Lung (tissue), 12 donors: ENCODE results near the gene KRTAP1-3. TPM values are rescaled to one million over a fixed set of nuclear protein-coding genes. Genes with fewer than 3 reads are reported as not detected.
"Not testable (repeated sequence)": the region's sequence is repeated elsewhere in the genome, so short reads cannot be mapped to it uniquely, and the experiment has no call there.

Experiments used
- ATAC-seq: fragments of 200-7000 bp; cut with Tn5 transposase; one replicate; pipeline ENCODE4 v1.9.1; 2020; ENCODE audit warnings: moderate number of reproducible peaks; ENCODE audit not compliant: insufficient read depth, low FRiP score
- DNase-seq, 3 donors: peaks; one replicate each; pipeline ENCODE4 v3.0.0-alpha.2; 2013 to 2017
- H3K27ac ChIP-seq, 2 donors: one replicate each; pipeline ENCODE4 v1.5.1; 2013; ENCODE audit warnings: mild to moderate bottlenecking in 2 of 2, moderate library complexity in 2 of 2, control low read depth in 1 of 2, inconsistent platforms in 1 of 2, low read depth in 1 of 2, low read length in 1 of 2
- H3K27me3 ChIP-seq, 3 donors: one replicate each; pipeline ENCODE4 v1.5.1; 2013; ENCODE audit warnings: low read length in 2 of 3; ENCODE audit not compliant: control insufficient read depth in 3 of 3, insufficient read depth in 3 of 3
- H3K36me3 ChIP-seq, 4 donors: one replicate each; pipeline ENCODE4 v1.5.1; 2013; ENCODE audit warnings: low read length in 4 of 4, mild to moderate bottlenecking in 1 of 4, moderate library complexity in 1 of 4; ENCODE audit not compliant: control insufficient read depth in 4 of 4, insufficient read depth in 4 of 4
- H3K4me1 ChIP-seq, 5 donors: one replicate each; pipeline ENCODE4 v1.5.1; 2013; ENCODE audit warnings: low read length in 5 of 5, mild to moderate bottlenecking in 2 of 5, moderate library complexity in 1 of 5; ENCODE audit not compliant: control insufficient read depth in 5 of 5, insufficient read depth in 5 of 5
- H3K4me3 ChIP-seq: one replicate; pipeline ENCODE4 v1.5.1; 2013; ENCODE audit warnings: mild to moderate bottlenecking, control low read depth, moderate library complexity
- H3K9ac ChIP-seq, 2 donors: one replicate each; pipeline ENCODE4 v1.5.1; 2013; ENCODE audit warnings: low read length in 2 of 2, control low read depth in 1 of 2; ENCODE audit not compliant: insufficient read depth in 1 of 2
- H3K9me3 ChIP-seq, 4 donors: one replicate each; pipeline ENCODE4 v1.5.1; 2013; ENCODE audit warnings: low read length in 3 of 4, mild to moderate bottlenecking in 1 of 4, moderate library complexity in 1 of 4; ENCODE audit not compliant: control insufficient read depth in 4 of 4, insufficient read depth in 3 of 4
- CTCF ChIP-seq: IDR thresholded peaks from 2 replicates; pipeline ENCODE4 v1.5.1; 2012; ENCODE audit warnings: mild to moderate bottlenecking; ENCODE audit errors: control extremely low read depth, extremely low read depth
- WGBS, 2 donors: extraction: QIAGEN DNeasy Blood & Tissue Kit; methylation state at CpG; one replicate each; pipeline ENCODE4 v1.1.7; 2013; 5-methylcytosine and 5-hydroxymethylcytosine counted together
- polyA plus RNA-seq, 2 donors: library from polyadenylated mRNA; stranded (reverse); fragments of 200-250 nt; gene quantifications; one replicate each; pipeline ENCODE4 v1.2.1, GENCODE V29; 2013
- total RNA-seq, 2 donors: library from RNA; depleted of rRNA in 1 of 2; stranded (reverse); fragments of >200 nt in 1 of 2; gene quantifications; one replicate each; pipeline ENCODE4 v1.2.1, GENCODE V29; 2014 to 2021
- donor health status: control.
- donor health status: control.
- donor health status: Bipolar disorder and iron deficiency.
- donor health status: healthy.
- donor health status: DM: yes; HTN: yes; CAD: no.

KRTAP1-3 gene
- total and polyA plus RNA-seq, 4 donors, result not detected

- Histone ChIP-seq H3K36me3 (no peaks in the 10 kb centered on the region), H3K27ac (no peak overlapping the region), H3K9me3 (no peaks in the 10 kb centered on the region), H3K4me1 (no peaks in the 10 kb centered on the region), H3K9ac (no peak overlapping the region), H3K27me3 (peaks cover 0 to 8% (median 5%) of the 10 kb centered on the region in 3 donors), H3K4me3 (no peak overlapping the region)
- no peak for TF ChIP-seq CTCF
- 89 to 97% methylated on average over 5 of the region's 5 CpGs for WGBS, 2 donors
- no peak for DNase-seq
- no peak for ATAC-seq
These were observed 24.1 kb upstream of the KRTAP1-3 start for GRCh38 chr17:41058741-41059140.

- Histone ChIP-seq H3K36me3 (no peaks in the 10 kb centered on the region), H3K4me1 (no peaks in the 10 kb centered on the region), H3K4me3 (no peak overlapping the region), H3K27me3 (peaks cover 0 to 8% (median 5%) of the 10 kb centered on the region in 3 donors), H3K9ac (no peak overlapping the region), H3K9me3 (peaks cover 0 to 3% (median 0%) of the 10 kb centered on the region in 4 donors), H3K27ac (no peak overlapping the region)
- 94 to 97% methylated on average over 1 of the region's 1 CpG for WGBS, 2 donors
- DNase-seq (no peak), ATAC-seq (no peak)
- no peak for TF ChIP-seq CTCF
These were observed 22.9 kb upstream of the KRTAP1-3 start for GRCh38 chr17:41057547-41057946.

- H3K4me3 ChIP-seq, H3K27me3 ChIP-seq, H3K9ac ChIP-seq, H3K9me3 ChIP-seq, ATAC-seq, H3K36me3 ChIP-seq, H3K4me1 ChIP-seq, H3K27ac ChIP-seq, DNase-seq: not testable (repeated sequence)
- 65 to 67% methylated on average over 1 of the region's 6 CpGs for WGBS, 2 donors
These were observed 20.5 kb upstream of the KRTAP1-3 start, which contains the start of gene KRTAP2-2 for GRCh38 chr17:41055130-41055529. TSS of gene KRTAP2-2 (minus strand) at chr17:41055230. CDS start at chr17:41055211, 19 bp downstream.

GRCh38 chr17:41054556-41054955 lies 19.9 kb upstream of the KRTAP1-3 start:
- H3K9ac ChIP-seq, ATAC-seq, H3K4me3 ChIP-seq, H3K4me1 ChIP-seq, DNase-seq, H3K27ac ChIP-seq, H3K27me3 ChIP-seq, H3K36me3 ChIP-seq, H3K9me3 ChIP-seq: not testable (repeated sequence)
- 72 to 80% methylated on average over 7 to 9 of the region's 9 CpGs for WGBS, 2 donors

- no peak for DNase-seq
- Histone ChIP-seq H3K4me1 (no peaks in the 10 kb centered on the region), H3K9ac (no peak overlapping the region), H3K36me3 (no peaks in the 10 kb centered on the region), H3K27ac (no peak overlapping the region), H3K4me3 (no peak overlapping the region), H3K9me3 (peaks cover 0 to 3% (median 0%) of the 10 kb centered on the region in 4 donors), H3K27me3 (peaks cover 0 to 2% (median 2%) of the 10 kb centered on the region in 3 donors)
- ATAC-seq, result no peak
- 85 to 95% methylated on average over 4 of the region's 4 CpGs for WGBS, 2 donors
- TF ChIP-seq CTCF, result no peak
These were observed 19.4 kb upstream of the KRTAP1-3 start for GRCh38 chr17:41054025-41054424.
